CD14-positive monocyte (primary cell): ENCODE results near the gene YTHDF1. TPM values are rescaled to one million over a fixed set of nuclear protein-coding genes. Genes with fewer than 3 reads are reported as not detected.
A peak's percentile ranks its signal among the peaks of the same experiment; 100 is the strongest.

Source experiments
- DNase-seq, 3 donors: peaks; one replicate each; pipeline ENCODE4 v3.0.0-alpha.2; 2011 to 2022
- H2AFZ ChIP-seq: 2 replicates; pipeline ENCODE4 v1.6.0; 2012; ENCODE audit warnings: mild to moderate bottlenecking, low read depth, low read length, inconsistent platforms; ENCODE audit not compliant: insufficient read depth, poor library complexity, severe bottlenecking
- H3K27ac ChIP-seq, 2 donors: 1 replicate in 1 of 2; 2 replicates in 1 of 2; pipeline ENCODE4 v1.5.1; 2012 to 2013; ENCODE audit warnings: low read length in 2 of 2, control low read depth in 1 of 2, inconsistent platforms in 1 of 2, low read depth in 1 of 2, mild to moderate bottlenecking in 1 of 2
- H3K27me3 ChIP-seq, 2 donors: one replicate each; pipeline versions ENCODE4 v1.6.0 to v1.6.1; 2011 to 2013; ENCODE audit warnings: low read length in 2 of 2; ENCODE audit not compliant: control insufficient read depth in 2 of 2, insufficient read depth in 2 of 2
- H3K36me3 ChIP-seq, 2 donors: replicated peaks in 1 of 2; 1 replicate in 1 of 2; 2 replicates in 1 of 2; pipeline versions ENCODE4 v1.5.1 to v1.6.1; 2012 to 2013; ENCODE audit warnings: low read length in 2 of 2, control low read depth in 1 of 2, inconsistent platforms in 1 of 2, mild to moderate bottlenecking in 1 of 2; ENCODE audit not compliant: insufficient read depth in 2 of 2, control insufficient read depth in 1 of 2
- H3K4me1 ChIP-seq, 2 donors: 1 replicate in 1 of 2; 2 replicates in 1 of 2; pipeline versions ENCODE4 v1.5.1 to v1.6.1; 2012 to 2013; ENCODE audit warnings: low read length in 2 of 2, control low read depth in 1 of 2, inconsistent platforms in 1 of 2, mild to moderate bottlenecking in 1 of 2, moderate library complexity in 1 of 2; ENCODE audit not compliant: insufficient read depth in 2 of 2, control insufficient read depth in 1 of 2
- H3K4me2 ChIP-seq: replicated peaks from 2 replicates; pipeline ENCODE3; 2012; ENCODE audit warnings: low read length, moderate library complexity, mild to moderate bottlenecking; ENCODE audit not compliant: poor library complexity, severe bottlenecking; ENCODE audit errors: extremely low read depth
- H3K4me3 ChIP-seq, 3 experiments: fragments of 200-600 bp in 1 of 3; sonication (generic) in 1 of 3; replicated peaks in 1 of 3; 1 replicate in 2 of 3; 2 replicates in 1 of 3; pipeline ENCODE4 v1.5.1; 2011 to 2013; ENCODE audit warnings: low read length in 3 of 3, mild to moderate bottlenecking in 3 of 3, control low read depth in 2 of 3, low read depth in 2 of 3, inconsistent platforms in 1 of 3, moderate library complexity in 1 of 3
- H3K79me2 ChIP-seq: 2 replicates; pipeline ENCODE4 v1.6.0; 2012; ENCODE audit warnings: mild to moderate bottlenecking, control low read depth, inconsistent platforms, low read length, moderate library complexity; ENCODE audit not compliant: insufficient read depth
- H3K9ac ChIP-seq: 2 replicates; pipeline ENCODE4 v1.6.0; 2017; ENCODE audit warnings: low read length, mild to moderate bottlenecking; ENCODE audit not compliant: insufficient read depth, poor library complexity, severe bottlenecking
- H3K9me3 ChIP-seq, 2 donors: replicated peaks in 1 of 2; 1 replicate in 1 of 2; 2 replicates in 1 of 2; pipeline versions ENCODE4 v1.5.1 to v1.6.1; 2012 to 2013; ENCODE audit warnings: low read length in 2 of 2, control low read depth in 1 of 2; ENCODE audit not compliant: control insufficient read depth in 1 of 2, insufficient read depth in 1 of 2
- H4K20me1 ChIP-seq: 2 replicates; pipeline ENCODE4 v1.6.0; 2012; ENCODE audit warnings: mild to moderate bottlenecking, low read length, control low read depth, moderate library complexity; ENCODE audit not compliant: insufficient read depth
- H3K27ac Mint-ChIP-seq, 7 donors: one replicate each; pipeline ENCODE4 v1.8.0; 2020; ENCODE audit warnings: mild to moderate bottlenecking in 7 of 7, mixed read lengths in 7 of 7, moderate library complexity in 6 of 7, inconsistent platforms in 2 of 7
- H3K27me3 Mint-ChIP-seq, 3 donors: one replicate each; pipeline ENCODE4 v1.8.0; 2021 to 2022; ENCODE audit warnings: low read depth in 3 of 3, mild to moderate bottlenecking in 3 of 3, mixed read lengths in 3 of 3, moderate library complexity in 3 of 3, inconsistent platforms in 1 of 3
- H3K36me3 Mint-ChIP-seq, 2 donors: one replicate each; pipeline ENCODE4 v1.8.0; 2020; ENCODE audit warnings: mixed read lengths in 2 of 2, inconsistent platforms in 1 of 2, mild to moderate bottlenecking in 1 of 2
- H3K4me1 Mint-ChIP-seq: one replicate; pipeline ENCODE4 v1.8.0; 2020; ENCODE audit warnings: mild to moderate bottlenecking, mixed read lengths
- H3K4me3 Mint-ChIP-seq, 2 donors: one replicate each; pipeline ENCODE4 v1.8.0; 2020; ENCODE audit warnings: mild to moderate bottlenecking in 2 of 2, mixed read lengths in 2 of 2, moderate library complexity in 1 of 2
- H3K9me3 Mint-ChIP-seq, 7 donors: one replicate each; pipeline ENCODE4 v1.8.0; 2020 to 2022; ENCODE audit warnings: mixed read lengths in 7 of 7, mild to moderate bottlenecking in 6 of 7, moderate library complexity in 6 of 7, inconsistent platforms in 2 of 7
- CTCF ChIP-seq: fragments of 200-600 bp; IDR thresholded peaks from one replicate; pipeline ENCODE4 v1.8.0; 2022; ENCODE audit warnings: antibody characterized with exemption, mild to moderate bottlenecking
- WGBS: methylation state at CpG from one replicate; pipeline ENCODE4 v1.1.5; 2013; ENCODE audit warnings: missing lambda C conversion rate; ENCODE audit not compliant: insufficient coverage; 5-methylcytosine and 5-hydroxymethylcytosine counted together
- intact Hi-C, 2 donors: fragments of 100-400 bp; cut with micrococcal nuclease; formaldehyde crosslinking; loops; one replicate each; pipeline versions ENCODE4 v1.15.0 to v1.15.1; 2023
- polyA plus RNA-seq, 3 donors: library from polyadenylated mRNA; depleted of rRNA in 1 of 3; unstranded in 2 of 3; stranded (reverse) in 1 of 3; fragments of 300-500 nt in 2 of 3; fragments of >200 nt in 1 of 3; fragmentation: Illumina TruSeq in 2 of 3; gene quantifications; 1 replicate in 2 of 3; 2 replicates in 1 of 3; pipeline ENCODE4 v1.2.3, GENCODE V29; 2012 to 2021

Gene YTHDF1
- polyA plus RNA-seq, 3 donors = 18.0 to 33.4 (median 25.9) TPM

- intact Hi-C loops = no loop called here
- no peak overlapping the region for H3K4me2 ChIP-seq
- no peak overlapping the region for H3K4me3 ChIP-seq
- Mint-ChIP-seq H3K9me3 (peaks cover 0 to 11% (median 4%) of the 10 kb centered on the region in 7 donors), H3K36me3 (peaks cover 0 to 2% of the 10 kb centered on the region in 2 donors), H3K4me1 (no peaks in the 10 kb centered on the region), H3K4me3 (no peak overlapping the region), H3K27me3 (peaks cover 27 to 59% (median 49%) of the 10 kb centered on the region in 3 donors), H3K27ac (peak overlapping the region in 2 of 7 donors; percentile 2 to 7)
- no peak overlapping the region for H3K9ac ChIP-seq
- H3K4me1 ChIP-seq = no peaks in the 10 kb centered on the region
- no peaks in the 10 kb centered on the region for H3K79me2 ChIP-seq
- no peak overlapping the region for H3K27ac ChIP-seq
- H3K27me3 ChIP-seq = peaks cover 8 to 39% of the 10 kb centered on the region in 2 donors
- WGBS = 83% methylated on average over 5 of the region's 5 CpGs
- TF ChIP-seq CTCF = no peak
- H3K36me3 ChIP-seq = no peaks in the 10 kb centered on the region
- DNase-seq = no peak
- H4K20me1 ChIP-seq = no peaks in the 10 kb centered on the region
- H3K9me3 ChIP-seq = peaks cover 0 to 14% of the 10 kb centered on the region in 2 donors
- no peak overlapping the region for H2AFZ ChIP-seq
These were observed 43.9 kb downstream of the YTHDF1 start for GRCh38 chr20:63171991-63172390.

DNA sequence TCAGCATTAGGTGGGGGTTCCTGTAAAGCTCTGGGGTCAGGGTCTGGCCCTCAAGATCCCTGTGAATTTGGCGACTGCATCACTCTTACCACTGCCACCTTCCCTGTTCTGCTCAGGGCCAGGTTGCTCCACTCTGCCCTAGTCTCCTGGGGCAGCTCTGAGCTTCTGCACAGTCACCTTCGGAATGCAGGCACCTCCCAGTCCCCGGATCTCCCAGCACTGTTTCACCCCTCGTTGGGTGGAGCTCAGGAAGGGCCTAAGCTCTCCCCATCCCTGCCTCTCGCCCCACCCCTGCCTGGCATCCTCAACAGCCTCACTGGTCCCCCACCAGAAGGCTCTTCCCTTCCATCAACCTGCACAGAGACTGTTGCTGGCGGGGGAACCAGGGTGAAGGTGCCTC lies 46.2 kb downstream of the YTHDF1 start:
- Mint-ChIP-seq H3K36me3 (no peaks in the 10 kb centered on the region), H3K4me3 (no peak overlapping the region), H3K9me3 (peaks cover 0 to 2% (median 1%) of the 10 kb centered on the region in 7 donors), H3K27me3 (peaks cover 15 to 37% (median 30%) of the 10 kb centered on the region in 3 donors), H3K4me1 (no peaks in the 10 kb centered on the region), H3K27ac (no peak overlapping the region)
- Histone ChIP-seq H3K4me2 (no peak overlapping the region), H3K4me3 (no peak overlapping the region), H3K36me3 (no peaks in the 10 kb centered on the region), H3K9ac (no peak overlapping the region), H3K79me2 (no peaks in the 10 kb centered on the region), H3K27me3 (peaks cover 0 to 20% of the 10 kb centered on the region in 2 donors), H4K20me1 (no peaks in the 10 kb centered on the region), H2AFZ (no peak overlapping the region), H3K9me3 (no peaks in the 10 kb centered on the region), H3K27ac (no peak overlapping the region), H3K4me1 (no peaks in the 10 kb centered on the region)
- 37% methylated on average over 5 of the region's 6 CpGs for WGBS
- DNase-seq = no peak
- no peak for TF ChIP-seq CTCF
- intact Hi-C loops = no loop called here
